ENCODE results near the gene CAMSAP3.

CAMSAP3 gene

GRCh38 chr19:7648265-7649014, 52.8 kb downstream of the CAMSAP3 start:
- Histone ChIP-seq H3K4me1 (ENCODE audit: insufficient read depth, low read length) (no peaks in the 10 kb centered on the region), H3K36me3 (ENCODE audit: insufficient read depth, low read length) (no peaks in the 10 kb centered on the region), H3K9ac (ENCODE audit: low read depth, low read length) (no peak overlapping the region), H3K9me3 (ENCODE audit: control insufficient read depth, insufficient read depth, low read length) (no peaks in the 10 kb centered on the region)

GRCh38 chr19:7650148-7650547, 54.5 kb downstream of the CAMSAP3 start:
- Histone ChIP-seq H3K4me1 (ENCODE audit: insufficient read depth, low read length) (no peaks in the 10 kb centered on the region), H3K36me3 (ENCODE audit: insufficient read depth, low read length) (no peaks in the 10 kb centered on the region), H3K9me3 (ENCODE audit: control insufficient read depth, insufficient read depth, low read length) (no peaks in the 10 kb centered on the region), H3K9ac (ENCODE audit: low read depth, low read length) (no peak overlapping the region)

GRCh38 chr19:7652061-7652641, 56.5 kb downstream of the CAMSAP3 start:
- H3K36me3 ChIP-seq (ENCODE audit: insufficient read depth, low read length): no peaks in the 10 kb centered on the region
- no peaks in the 10 kb centered on the region for H3K4me1 ChIP-seq (ENCODE audit: insufficient read depth, low read length)
- H3K9me3 ChIP-seq (ENCODE audit: control insufficient read depth, insufficient read depth, low read length): no peaks in the 10 kb centered on the region
- H3K9ac ChIP-seq (ENCODE audit: low read depth, low read length): peak overlapping the region; percentile 34; the same call in 1 of the 2 replicates

GRCh38 chr19:7654401-7654800, 58.7 kb downstream of the CAMSAP3 start:
- Histone ChIP-seq H3K36me3 (ENCODE audit: insufficient read depth, low read length) (no peaks in the 10 kb centered on the region), H3K9ac (ENCODE audit: low read depth, low read length) (no peak overlapping the region), H3K9me3 (ENCODE audit: control insufficient read depth, insufficient read depth, low read length) (no peaks in the 10 kb centered on the region), H3K4me1 (ENCODE audit: insufficient read depth, low read length) (no peaks in the 10 kb centered on the region)

- H3K9ac ChIP-seq (ENCODE audit: low read depth, low read length): no peak overlapping the region
- H3K9me3 ChIP-seq (ENCODE audit: control insufficient read depth, insufficient read depth, low read length): no peaks in the 10 kb centered on the region
- no peaks in the 10 kb centered on the region for H3K4me1 ChIP-seq (ENCODE audit: insufficient read depth, low read length)
- no peaks in the 10 kb centered on the region for H3K36me3 ChIP-seq (ENCODE audit: insufficient read depth, low read length)
These were observed 59.9 kb downstream of the CAMSAP3 start for GRCh38 chr19:7655581-7655980.

- Histone ChIP-seq H3K4me1 (ENCODE audit: insufficient read depth, low read length) (no peaks in the 10 kb centered on the region), H3K36me3 (ENCODE audit: insufficient read depth, low read length) (no peaks in the 10 kb centered on the region), H3K9me3 (ENCODE audit: control insufficient read depth, insufficient read depth, low read length) (no peaks in the 10 kb centered on the region), H3K9ac (ENCODE audit: low read depth, low read length) (no peak overlapping the region)
These were observed 61.6 kb downstream of the CAMSAP3 start for GRCh38 chr19:7657131-7657751.

GRCh38 chr19:7658219-7658686, 62.6 kb downstream of the CAMSAP3 start:
- H3K9ac ChIP-seq (ENCODE audit: low read depth, low read length): no peak overlapping the region
- no peaks in the 10 kb centered on the region for H3K9me3 ChIP-seq (ENCODE audit: control insufficient read depth, insufficient read depth, low read length)
- no peaks in the 10 kb centered on the region for H3K4me1 ChIP-seq (ENCODE audit: insufficient read depth, low read length)
- no peaks in the 10 kb centered on the region for H3K36me3 ChIP-seq (ENCODE audit: insufficient read depth, low read length)

GRCh38 chr19:7661744-7662538, 66.3 kb downstream of the CAMSAP3 start:
- Histone ChIP-seq H3K9me3 (ENCODE audit: control insufficient read depth, insufficient read depth, low read length) (no peaks in the 10 kb centered on the region), H3K9ac (ENCODE audit: low read depth, low read length) (no peak overlapping the region), H3K4me1 (ENCODE audit: insufficient read depth, low read length) (no peaks in the 10 kb centered on the region), H3K36me3 (ENCODE audit: insufficient read depth, low read length) (no peaks in the 10 kb centered on the region)

GRCh38 chr19:7662657-7663056, 67.0 kb downstream of the CAMSAP3 start:
- H3K9me3 ChIP-seq (ENCODE audit: control insufficient read depth, insufficient read depth, low read length): no peaks in the 10 kb centered on the region
- H3K4me1 ChIP-seq (ENCODE audit: insufficient read depth, low read length): no peaks in the 10 kb centered on the region
- H3K36me3 ChIP-seq (ENCODE audit: insufficient read depth, low read length): no peaks in the 10 kb centered on the region
- H3K9ac ChIP-seq (ENCODE audit: low read depth, low read length): no peak overlapping the region

- H3K4me1 ChIP-seq (ENCODE audit: insufficient read depth, low read length): no peaks in the 10 kb centered on the region
- H3K36me3 ChIP-seq (ENCODE audit: insufficient read depth, low read length): no peaks in the 10 kb centered on the region
- no peaks in the 10 kb centered on the region for H3K9me3 ChIP-seq (ENCODE audit: control insufficient read depth, insufficient read depth, low read length)
- H3K9ac ChIP-seq (ENCODE audit: low read depth, low read length): no peak overlapping the region
These were observed 68.0 kb downstream of the CAMSAP3 start for GRCh38 chr19:7663706-7664105.

- Histone ChIP-seq H3K4me1 (ENCODE audit: insufficient read depth, low read length) (no peaks in the 10 kb centered on the region), H3K9me3 (ENCODE audit: control insufficient read depth, insufficient read depth, low read length) (no peaks in the 10 kb centered on the region), H3K9ac (ENCODE audit: low read depth, low read length) (no peak overlapping the region), H3K36me3 (ENCODE audit: insufficient read depth, low read length) (no peaks in the 10 kb centered on the region)
These were observed 69.4 kb downstream of the CAMSAP3 start for GRCh38 chr19:7665076-7665475.
